ENCODE measurements around the gene BIN2. TPM values are rescaled to one million over a fixed set of nuclear protein-coding genes. Genes with fewer than 3 reads are reported as not detected.

BIN2 gene
- total and polyA plus RNA-seq, 2 of the 13 experiments (the other 11 are each of a cell fraction or from before 2014, with no cell fraction given): not detected

DNA sequence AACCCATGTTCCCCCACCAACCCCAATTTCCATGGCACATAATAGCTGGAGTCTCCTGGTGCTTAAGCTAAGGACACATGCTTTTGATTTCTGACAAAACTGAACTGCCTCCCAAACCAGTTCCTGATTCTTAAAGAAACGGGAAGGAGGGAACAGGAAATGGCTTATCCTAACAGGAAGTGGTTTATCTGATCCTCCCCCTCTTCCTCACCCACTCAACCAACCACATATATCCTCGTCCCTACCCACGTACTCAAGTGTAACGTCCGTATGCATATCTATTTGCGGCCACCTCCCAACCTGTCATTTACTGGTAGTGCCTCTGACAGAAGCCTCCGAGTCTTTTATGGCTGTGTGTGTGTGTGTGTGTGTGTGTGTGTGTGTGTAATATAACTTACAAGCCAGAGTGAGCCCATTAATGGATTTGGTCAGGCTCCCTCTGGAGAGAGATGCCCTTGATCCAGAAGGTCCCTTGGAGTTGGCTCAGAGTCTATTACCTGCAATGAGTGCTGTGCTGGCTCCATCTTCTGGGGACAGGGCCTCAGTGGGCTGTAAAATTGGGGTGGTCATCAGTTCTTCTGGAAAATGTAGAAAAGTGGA is 77.6 kb downstream of the BIN2 start:
- ATAC-seq (peak; percentile 62), DNase-seq (ENCODE audit: low spot score) (no peak), FAIRE-seq (peak; percentile 46)
- CTCF ChIA-PET (ENCODE audit: low intra/inter-chr PET ratio, low total read pairs): no interaction called here
- TF ChIP-seq, protein P1, sequence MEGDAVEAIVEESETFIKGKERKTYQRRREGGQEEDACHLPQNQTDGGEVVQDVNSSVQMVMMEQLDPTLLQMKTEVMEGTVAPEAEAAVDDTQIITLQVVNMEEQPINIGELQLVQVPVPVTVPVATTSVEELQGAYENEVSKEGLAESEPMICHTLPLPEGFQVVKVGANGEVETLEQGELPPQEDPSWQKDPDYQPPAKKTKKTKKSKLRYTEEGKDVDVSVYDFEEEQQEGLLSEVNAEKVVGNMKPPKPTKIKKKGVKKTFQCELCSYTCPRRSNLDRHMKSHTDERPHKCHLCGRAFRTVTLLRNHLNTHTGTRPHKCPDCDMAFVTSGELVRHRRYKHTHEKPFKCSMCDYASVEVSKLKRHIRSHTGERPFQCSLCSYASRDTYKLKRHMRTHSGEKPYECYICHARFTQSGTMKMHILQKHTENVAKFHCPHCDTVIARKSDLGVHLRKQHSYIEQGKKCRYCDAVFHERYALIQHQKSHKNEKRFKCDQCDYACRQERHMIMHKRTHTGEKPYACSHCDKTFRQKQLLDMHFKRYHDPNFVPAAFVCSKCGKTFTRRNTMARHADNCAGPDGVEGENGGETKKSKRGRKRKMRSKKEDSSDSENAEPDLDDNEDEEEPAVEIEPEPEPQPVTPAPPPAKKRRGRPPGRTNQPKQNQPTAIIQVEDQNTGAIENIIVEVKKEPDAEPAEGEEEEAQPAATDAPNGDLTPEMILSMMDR (CRISPR knock-in tag; IDR thresholded peaks at IDR 0.05): peak; percentile 57
- TF ChIP-seq SKI (IDR thresholded peaks at IDR 0.05; ENCODE audit: partially characterized antibody) (no peak), ZNF773 (CRISPR knock-in tag; IDR thresholded peaks at IDR 0.05; ENCODE audit: borderline replicate concordance) (no peak), STAG1 (CRISPR knock-in tag; IDR thresholded peaks at IDR 0.05) (peak; percentile 63)
- TF ChIP-seq, protein P2, sequence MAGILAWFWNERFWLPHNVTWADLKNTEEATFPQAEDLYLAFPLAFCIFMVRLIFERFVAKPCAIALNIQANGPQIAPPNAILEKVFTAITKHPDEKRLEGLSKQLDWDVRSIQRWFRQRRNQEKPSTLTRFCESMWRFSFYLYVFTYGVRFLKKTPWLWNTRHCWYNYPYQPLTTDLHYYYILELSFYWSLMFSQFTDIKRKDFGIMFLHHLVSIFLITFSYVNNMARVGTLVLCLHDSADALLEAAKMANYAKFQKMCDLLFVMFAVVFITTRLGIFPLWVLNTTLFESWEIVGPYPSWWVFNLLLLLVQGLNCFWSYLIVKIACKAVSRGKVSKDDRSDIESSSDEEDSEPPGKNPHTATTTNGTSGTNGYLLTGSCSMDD (CRISPR knock-in tag; IDR thresholded peaks at IDR 0.05): no peak
- WGBS (ENCODE audit: low lambda C conversion rate): 88% methylated on average over 7 of the region's 7 CpGs
- H3K27ac ChIP-seq (ENCODE audit: extremely low read length, insufficient read depth, low read length): peak overlapping the region; percentile 15
- no peaks in the 10 kb centered on the region for H3K79me2 ChIP-seq (ENCODE audit: insufficient read depth, low read length)
- H3K9me3 ChIP-seq (ENCODE audit: low read length): no peaks in the 10 kb centered on the region
- BruUV-seq (replicated peaks): no TSS peak
- H3K4me2 ChIP-seq (ENCODE audit: low read depth, low read length): 0 out of 2 replicates have a peak overlapping the region, but pooled peaks have one; percentile 37
- H4K20me1 ChIP-seq (ENCODE audit: insufficient read depth, low read length): no peaks in the 10 kb centered on the region
- intact Hi-C loops (cut with micrococcal nuclease; ENCODE audit: unreplicated experiment) (loop anchor here (10.0 kb wide), 1 partner anchor 202 kb away; the partner anchor contains the start of gene LETMD1), in situ Hi-C loops (cut with HindIII; ENCODE audit: extremely low pct_ligation_motif_present, low pct_unique_long_range_greater_than_20kb) (no loop called here)
- no peaks in the 10 kb centered on the region for H3K27me3 ChIP-seq (ENCODE audit: control insufficient read depth in 1 of 2, insufficient read depth in 2 of 2, low read length in 2 of 2)
- POLR2A ChIA-PET: interaction anchor here (1.4 to 1.5 kb wide), 2 partner anchors 8 to 28 kb away, joined by 5 to 7 read pairs; partner anchors contain the start of genes DAZAP2 and POU6F1
- no peak overlapping the region for H3K4me3 ChIP-seq (replicated peaks in 1 of 3; ENCODE audit: insufficient read depth in 1 of 3, low read depth in 2 of 3, low read length in 3 of 3)
- peaks cover 23% of the 10 kb centered on the region for H3K4me1 ChIP-seq (ENCODE audit: insufficient read depth, low read length)
- peaks cover 10 to 15% of the 10 kb centered on the region in 2 experiments for H3K36me3 ChIP-seq (replicated peaks in 1 of 2; ENCODE audit: control insufficient read depth in 1 of 2, insufficient read depth in 2 of 2, low read length in 2 of 2)
- no peak overlapping the region for H2AFZ ChIP-seq (ENCODE audit: low read length)
- H3K9ac ChIP-seq (ENCODE audit: insufficient read depth, low read depth, low read length): 0 out of 2 replicates have a peak overlapping the region, but pooled peaks have one; percentile 16

All from HepG2 (cell line).